Fibroblast of mammary gland (primary cell): Measurements from ENCODE around the gene REG3A.

ENCODE experiments used
- DNase-seq: peaks from one replicate; pipeline ENCODE4 v3.0.0-alpha.2; 2010; ENCODE audit warnings: low read depth
- H3K4me3 ChIP-seq: 2 replicates; pipeline ENCODE4 v1.5.1; 2011; ENCODE audit warnings: low read depth, mild to moderate bottlenecking, low read length, moderate library complexity; ENCODE audit not compliant: control insufficient read depth
- TF ChIP-seq, protein P1 (sequence below): conservative IDR thresholded peaks from 2 replicates; pipeline ENCODE4 v1.5.1; 2011; ENCODE audit warnings: low read depth, low read length, inconsistent platforms; ENCODE audit not compliant: control insufficient read depth, insufficient read depth

Gene REG3A

DNA sequence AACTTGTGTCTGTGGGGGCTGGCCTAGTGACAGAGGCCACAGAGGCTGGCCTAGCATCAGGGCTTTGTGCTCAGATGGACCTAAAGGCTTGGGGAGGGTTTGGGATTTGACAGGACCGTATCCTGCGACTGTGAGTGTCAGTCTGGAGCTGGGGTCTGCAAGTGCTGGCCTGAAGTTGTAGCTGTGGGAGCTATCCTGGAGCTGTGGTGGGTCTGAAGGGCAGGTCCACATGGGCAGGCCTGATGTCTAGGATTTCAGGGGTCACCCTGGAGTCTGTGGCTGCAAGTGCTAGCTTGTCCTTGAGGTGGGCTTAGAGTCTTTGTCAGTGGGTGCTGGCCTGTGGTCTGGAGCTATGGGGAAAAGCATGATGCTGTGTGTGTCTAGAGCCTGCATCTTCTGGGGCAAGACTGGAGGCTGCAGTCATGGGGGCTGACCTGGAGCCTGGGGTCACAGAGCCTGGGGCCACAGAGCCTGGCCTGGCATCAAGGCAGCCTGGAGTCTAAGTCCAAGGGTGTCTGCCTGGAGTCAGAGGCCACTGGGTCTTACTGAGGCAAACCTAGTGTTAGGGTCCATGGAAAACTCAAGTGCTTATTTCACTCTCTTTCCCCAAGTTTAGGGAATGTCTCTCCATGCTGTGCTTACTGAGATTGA, 3.6 kb downstream of the REG3A start:
- DNase-seq = no peak
- TF ChIP-seq, protein P1, sequence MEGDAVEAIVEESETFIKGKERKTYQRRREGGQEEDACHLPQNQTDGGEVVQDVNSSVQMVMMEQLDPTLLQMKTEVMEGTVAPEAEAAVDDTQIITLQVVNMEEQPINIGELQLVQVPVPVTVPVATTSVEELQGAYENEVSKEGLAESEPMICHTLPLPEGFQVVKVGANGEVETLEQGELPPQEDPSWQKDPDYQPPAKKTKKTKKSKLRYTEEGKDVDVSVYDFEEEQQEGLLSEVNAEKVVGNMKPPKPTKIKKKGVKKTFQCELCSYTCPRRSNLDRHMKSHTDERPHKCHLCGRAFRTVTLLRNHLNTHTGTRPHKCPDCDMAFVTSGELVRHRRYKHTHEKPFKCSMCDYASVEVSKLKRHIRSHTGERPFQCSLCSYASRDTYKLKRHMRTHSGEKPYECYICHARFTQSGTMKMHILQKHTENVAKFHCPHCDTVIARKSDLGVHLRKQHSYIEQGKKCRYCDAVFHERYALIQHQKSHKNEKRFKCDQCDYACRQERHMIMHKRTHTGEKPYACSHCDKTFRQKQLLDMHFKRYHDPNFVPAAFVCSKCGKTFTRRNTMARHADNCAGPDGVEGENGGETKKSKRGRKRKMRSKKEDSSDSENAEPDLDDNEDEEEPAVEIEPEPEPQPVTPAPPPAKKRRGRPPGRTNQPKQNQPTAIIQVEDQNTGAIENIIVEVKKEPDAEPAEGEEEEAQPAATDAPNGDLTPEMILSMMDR = no peak
- H3K4me3 ChIP-seq = no peak overlapping the region

DNA sequence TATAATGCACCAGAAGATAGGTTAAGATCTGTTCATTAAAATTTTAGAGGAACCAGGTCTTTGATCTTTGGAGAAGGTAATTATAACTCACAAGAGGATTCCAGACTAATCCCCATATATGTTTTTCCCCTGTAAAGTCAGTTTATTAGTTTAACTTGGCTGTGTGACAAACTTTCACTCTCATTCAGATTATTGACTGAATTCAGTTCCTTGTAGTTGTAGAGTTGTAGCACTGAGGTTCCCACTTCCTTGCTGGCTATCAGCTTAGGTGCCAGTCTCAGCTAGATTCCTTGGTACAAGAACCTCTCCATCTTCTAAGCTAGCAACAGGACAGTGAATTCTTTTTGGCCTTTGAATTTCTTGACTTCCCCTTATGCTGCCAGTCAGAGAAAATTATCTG, 20.1 kb downstream of the REG3A start:
- no peak for DNase-seq
- TF ChIP-seq, protein P1 = no peak

DNA sequence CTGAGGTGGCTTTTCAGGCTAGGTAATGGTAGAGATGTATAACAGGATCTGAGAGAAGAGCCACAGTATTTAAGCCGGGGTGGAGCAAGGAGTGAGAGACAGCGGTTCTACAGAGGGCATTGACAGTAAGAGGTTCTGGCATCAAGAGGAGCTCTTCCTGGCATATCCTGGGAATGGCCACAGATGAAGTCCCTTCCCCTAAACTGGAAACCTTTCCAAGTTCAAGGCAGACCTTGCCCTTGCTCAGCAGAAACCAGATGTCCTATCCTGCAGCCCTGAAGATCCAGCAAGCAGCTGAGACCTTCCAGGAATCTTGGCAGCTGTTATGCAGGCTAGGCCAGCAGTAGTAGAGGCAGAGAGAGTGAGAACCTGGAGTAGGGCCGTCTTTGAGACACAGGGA, 21.2 kb downstream of the REG3A start:
- TF ChIP-seq, protein P1 = no peak
- DNase-seq = no peak
- no peak overlapping the region for H3K4me3 ChIP-seq

More for the DNA sequence above, 20.1 kb downstream of the REG3A start:
- H3K4me3 ChIP-seq = no peak overlapping the region

DNA sequence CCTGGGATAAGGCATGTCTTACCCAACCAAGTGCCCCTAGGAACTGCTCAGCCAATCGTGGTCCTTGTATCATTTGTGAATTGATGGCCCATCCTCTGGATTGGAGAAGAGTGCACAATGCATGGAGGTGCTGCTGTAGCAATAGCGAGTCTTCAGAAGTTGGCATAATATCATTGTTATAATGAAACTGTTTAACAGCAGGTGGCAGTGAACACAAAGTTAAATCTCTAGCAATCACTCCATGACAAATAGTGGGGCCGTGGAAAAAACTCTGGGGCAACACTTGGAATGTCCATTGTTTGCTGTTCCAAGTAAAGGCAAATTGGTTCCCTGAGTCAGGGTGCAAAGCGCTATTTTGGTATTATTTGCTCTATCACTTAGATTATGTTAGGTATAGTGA, 27.9 kb downstream of the REG3A start:
- TF ChIP-seq, protein P1 = no peak
- H3K4me3 ChIP-seq = no peak overlapping the region
- no peak for DNase-seq

DNA sequence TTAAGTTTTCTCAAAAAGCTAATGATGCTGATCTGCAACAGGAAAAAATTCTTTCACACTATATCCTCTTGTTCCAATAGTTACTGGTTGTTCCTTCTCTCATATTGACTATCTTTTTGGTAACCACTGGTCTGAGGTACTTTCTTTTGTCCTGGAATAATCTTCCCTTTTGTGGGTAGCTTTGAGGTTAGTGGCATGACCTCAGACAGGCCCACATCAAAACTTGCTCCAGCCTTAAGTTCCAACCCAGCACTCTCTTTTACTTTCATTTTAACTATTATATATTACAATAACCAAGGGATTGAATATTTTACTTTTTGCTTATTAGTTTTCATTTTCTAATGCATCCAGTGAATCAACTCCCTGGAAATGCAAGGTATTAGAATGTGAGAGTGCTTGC, 29.7 kb downstream of the REG3A start:
- TF ChIP-seq, protein P1 = no peak
- H3K4me3 ChIP-seq = no peak overlapping the region
- DNase-seq = no peak

DNA sequence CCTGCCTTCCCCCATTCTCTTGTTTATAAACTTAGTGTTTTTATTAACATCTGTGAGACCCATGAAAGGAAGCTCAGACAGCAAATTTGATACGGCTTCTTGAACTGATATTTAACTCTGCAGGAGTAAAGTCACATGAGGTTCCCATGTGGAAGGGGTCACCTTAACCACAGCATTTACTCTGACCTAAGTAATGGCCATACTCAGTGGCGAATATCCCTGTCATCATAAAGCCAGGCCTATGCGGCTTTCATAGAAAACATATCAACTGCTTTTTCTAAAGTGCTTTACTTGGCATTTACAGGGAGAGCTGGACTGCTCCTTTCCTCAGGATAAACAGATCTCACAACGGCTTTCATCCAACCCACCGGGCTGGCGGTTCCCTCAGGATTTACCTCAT, 30.3 kb downstream of the REG3A start:
- TF ChIP-seq, protein P1 = no peak
- no peak for DNase-seq
- no peak overlapping the region for H3K4me3 ChIP-seq

DNA sequence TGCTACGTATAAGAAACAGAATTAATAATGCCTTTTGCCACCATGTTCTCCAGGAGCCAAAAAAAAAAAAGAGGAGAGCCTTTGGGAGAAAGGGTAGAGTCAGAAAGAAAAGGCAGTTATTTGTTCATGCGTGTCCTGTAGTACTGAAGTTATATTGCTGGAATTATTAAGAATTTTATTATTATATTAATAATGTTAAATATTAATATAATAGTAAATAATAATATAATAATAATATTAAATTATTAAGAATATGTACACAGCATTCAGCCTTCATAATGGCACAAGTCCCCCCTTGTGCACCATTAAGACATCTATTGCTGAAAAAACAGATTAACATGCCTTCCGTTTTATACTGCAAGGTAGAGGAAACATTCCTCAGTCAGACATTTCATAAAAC, 31.1 kb downstream of the REG3A start:
- no peak for DNase-seq
- H3K4me3 ChIP-seq = no peak overlapping the region
- TF ChIP-seq, protein P1 = no peak
